HG03439 (cell line): Measurements from ENCODE around the gene RPL36A.

ENCODE experiments used
- ATAC-seq: cut with Tn5 transposase; IDR thresholded peaks from one replicate; pipeline ENCODE4 v1.9.1; 2021; ENCODE audit warnings: mild to moderate bottlenecking, moderate library complexity; ENCODE audit not compliant: unreplicated experiment

Gene RPL36A

GRCh38 chrX:101430457-101431078 lies 39.8 kb downstream of the RPL36A start:
- ATAC-seq = no peak

DNA sequence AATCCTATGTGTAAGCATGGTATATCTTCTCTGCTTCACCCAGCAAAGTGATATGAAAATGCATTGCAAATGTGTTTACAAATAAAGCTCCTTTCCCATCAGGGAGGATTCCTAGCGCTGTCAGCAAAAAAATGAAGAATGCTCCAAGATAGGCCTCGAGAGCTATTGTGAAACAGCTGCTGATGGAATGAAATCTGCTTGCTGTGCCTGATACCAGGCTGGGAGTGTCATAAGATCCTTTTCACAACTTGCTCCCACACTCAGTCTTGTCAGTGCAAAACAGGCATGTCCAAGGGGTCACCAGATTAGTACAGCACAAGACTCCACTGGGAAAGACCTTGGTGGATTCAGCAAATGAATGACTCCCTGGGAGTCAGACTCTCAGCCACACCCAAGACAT lies 51.3 kb downstream of the RPL36A start:
- ATAC-seq = no peak
